HAP-1 (cell line): ENCODE data around the gene G2E3.

Experiments
- DNase-seq, 2 experiments: peaks; one replicate each; pipeline ENCODE4 v3.0.0-alpha.2; 2016 to 2020; ENCODE audit warnings: low spot score in 2 of 2
- H3K27me3 ChIP-seq: fragments of 250-450 bp; sonication (Bioruptor Pico); 2 replicates; pipeline ENCODE4 v1.5.1; 2020; ENCODE audit warnings: low read depth, mild to moderate bottlenecking, moderate library complexity
- H3K36me3 ChIP-seq: fragments of 250-450 bp; sonication (Bioruptor Pico); replicated peaks from 2 replicates; pipeline ENCODE4 v1.5.1; 2020; ENCODE audit warnings: mild to moderate bottlenecking
- H3K4me1 ChIP-seq: fragments of 250-450 bp; sonication (Bioruptor Pico); 2 replicates; pipeline ENCODE4 v1.5.1; 2020; ENCODE audit warnings: mild to moderate bottlenecking
- H3K4me3 ChIP-seq: fragments of 250-450 bp; sonication (Bioruptor Pico); 2 replicates; pipeline ENCODE4 v1.5.1; 2020; ENCODE audit warnings: mild to moderate bottlenecking, moderate library complexity
- H3K9me3 ChIP-seq: fragments of 250-450 bp; sonication (Bioruptor Pico); 2 replicates; pipeline ENCODE4 v1.5.1; 2020; ENCODE audit warnings: mild to moderate bottlenecking, moderate library complexity
- in situ Hi-C: fragments of 300-500 bp; cut with MboI; formaldehyde crosslinking; loops from 3 replicates; pipeline ENCODE4 v1.14.3; 2020; ENCODE audit warnings: low sequenced_read_pairs, inconsistent platforms, mixed read lengths

G2E3 gene

GRCh38 chr14:30657606-30658163 lies 98.7 kb downstream of the G2E3 start:
- Histone ChIP-seq H3K4me3 (no peak overlapping the region), H3K4me1 (no peaks in the 10 kb centered on the region), H3K36me3 (peaks cover 26% of the 10 kb centered on the region), H3K9me3 (no peaks in the 10 kb centered on the region), H3K27me3 (no peaks in the 10 kb centered on the region)
- no peak for DNase-seq
- in situ Hi-C loops: loop anchor here (10.0 kb wide), 1 partner anchor 247 kb away; no protein-coding TSS in a partner anchor

GRCh38 chr14:30658645-30659044 lies 99.7 kb downstream of the G2E3 start:
- in situ Hi-C loops: loop anchor here (10.0 kb wide), 1 partner anchor 246 kb away; no protein-coding TSS in a partner anchor
- peaks cover 21% of the 10 kb centered on the region for H3K36me3 ChIP-seq
- no peaks in the 10 kb centered on the region for H3K4me1 ChIP-seq
- no peak overlapping the region for H3K4me3 ChIP-seq
- DNase-seq: no peak
- H3K9me3 ChIP-seq: no peaks in the 10 kb centered on the region
- H3K27me3 ChIP-seq: no peaks in the 10 kb centered on the region

- Histone ChIP-seq H3K36me3 (no peaks in the 10 kb centered on the region; the same call in 1 of the 2 replicates), H3K4me1 (no peaks in the 10 kb centered on the region), H3K27me3 (no peaks in the 10 kb centered on the region), H3K9me3 (no peaks in the 10 kb centered on the region), H3K4me3 (no peak overlapping the region)
- in situ Hi-C loops: no loop called here
- no peak for DNase-seq
Measured at GRCh38 chr14:30669594-30669993, 110.6 kb downstream of the G2E3 start.
